ENCODE measurements around the gene OR7A5. TPM values are rescaled to one million over a fixed set of nuclear protein-coding genes. Genes with fewer than 3 reads are reported as not detected.

OR7A5 gene
- total RNA-seq, 1 donor from 2014 or later, result not detected

GRCh38 chr19:14843169-14843568 is 8.2 kb upstream of the OR7A5 start:
- DNase-seq, result no peak
- TF ChIP-seq, protein P1, sequence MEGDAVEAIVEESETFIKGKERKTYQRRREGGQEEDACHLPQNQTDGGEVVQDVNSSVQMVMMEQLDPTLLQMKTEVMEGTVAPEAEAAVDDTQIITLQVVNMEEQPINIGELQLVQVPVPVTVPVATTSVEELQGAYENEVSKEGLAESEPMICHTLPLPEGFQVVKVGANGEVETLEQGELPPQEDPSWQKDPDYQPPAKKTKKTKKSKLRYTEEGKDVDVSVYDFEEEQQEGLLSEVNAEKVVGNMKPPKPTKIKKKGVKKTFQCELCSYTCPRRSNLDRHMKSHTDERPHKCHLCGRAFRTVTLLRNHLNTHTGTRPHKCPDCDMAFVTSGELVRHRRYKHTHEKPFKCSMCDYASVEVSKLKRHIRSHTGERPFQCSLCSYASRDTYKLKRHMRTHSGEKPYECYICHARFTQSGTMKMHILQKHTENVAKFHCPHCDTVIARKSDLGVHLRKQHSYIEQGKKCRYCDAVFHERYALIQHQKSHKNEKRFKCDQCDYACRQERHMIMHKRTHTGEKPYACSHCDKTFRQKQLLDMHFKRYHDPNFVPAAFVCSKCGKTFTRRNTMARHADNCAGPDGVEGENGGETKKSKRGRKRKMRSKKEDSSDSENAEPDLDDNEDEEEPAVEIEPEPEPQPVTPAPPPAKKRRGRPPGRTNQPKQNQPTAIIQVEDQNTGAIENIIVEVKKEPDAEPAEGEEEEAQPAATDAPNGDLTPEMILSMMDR (IDR thresholded peaks at IDR 0.05), result no peak
- peaks cover 7% of the 10 kb centered on the region for H3K27me3 ChIP-seq (ENCODE audit: low read depth)
- no peaks in the 10 kb centered on the region for H3K4me1 ChIP-seq
- no peak overlapping the region for H3K27ac ChIP-seq
- no peaks in the 10 kb centered on the region for H3K9me3 ChIP-seq
- no peak for ATAC-seq
- intact Hi-C loops (cut with DNase I), result no loop called here
- H3K36me3 ChIP-seq, result no peaks in the 10 kb centered on the region
- no peak overlapping the region for H3K4me3 ChIP-seq

- DNase-seq, result no peak
- TF ChIP-seq, protein P1 (IDR thresholded peaks at IDR 0.05), result no peak
- H3K27ac ChIP-seq, result no peak overlapping the region
Measured at GRCh38 chr19:14840206-14840605, 5.2 kb upstream of the OR7A5 start.

DNA sequence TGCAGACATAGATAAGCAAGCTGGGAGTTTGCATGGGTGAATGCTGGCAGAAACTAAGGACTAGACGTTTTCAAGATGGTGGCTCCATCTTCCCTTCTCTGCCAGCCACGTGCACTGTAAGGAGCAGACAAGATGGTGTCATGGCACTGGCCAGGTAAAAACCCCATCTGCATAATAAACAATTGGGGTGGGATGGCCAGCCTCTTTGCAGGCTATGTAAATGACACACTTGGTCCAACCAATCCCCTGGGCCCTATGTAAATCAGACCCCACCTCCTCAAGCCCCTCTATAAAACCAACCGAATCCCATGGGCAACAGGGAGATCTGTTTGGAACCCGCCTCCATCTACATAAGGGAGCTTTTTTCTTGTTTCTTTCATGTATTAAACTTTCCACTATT is 2.4 kb upstream of the OR7A5 start:
- ATAC-seq, result no peak
- intact Hi-C loops (cut with DNase I), result no loop called here

More at GRCh38 chr19:14840206-14840605, 5.2 kb upstream of the OR7A5 start:
- Histone ChIP-seq H3K27me3 (ENCODE audit: low read depth) (peaks cover under 1% of the 10 kb centered on the region), H3K4me3 (no peak overlapping the region), H3K9me3 (no peaks in the 10 kb centered on the region), H3K36me3 (no peaks in the 10 kb centered on the region), H3K4me1 (no peaks in the 10 kb centered on the region)
- intact Hi-C loops (cut with DNase I), result no loop called here
- no peak for ATAC-seq

DNA sequence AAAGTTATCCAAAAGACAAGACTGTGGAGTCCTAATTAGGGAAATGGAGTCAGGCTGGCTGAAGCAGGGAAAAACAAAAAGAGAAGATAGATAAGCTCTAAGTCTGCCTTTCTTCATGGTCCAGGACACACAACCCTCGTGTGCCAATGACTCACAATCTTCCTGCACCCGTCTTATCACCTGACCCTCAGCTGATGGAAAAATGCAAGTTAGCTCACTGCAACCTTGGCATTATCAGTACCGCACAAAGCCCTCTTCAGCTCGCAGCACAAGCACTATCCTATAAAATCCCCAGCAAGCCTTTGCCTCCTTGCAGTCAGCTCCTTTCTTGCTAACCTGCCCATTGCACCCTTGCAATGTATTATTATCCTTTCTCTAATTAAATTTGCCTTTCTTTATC is 4.3 kb downstream of the OR7A5 start:
- H3K9me3 ChIP-seq, result no peaks in the 10 kb centered on the region
- DNase-seq (no peak), ATAC-seq (no peak)
- intact Hi-C loops (cut with DNase I), result no loop called here
- TF ChIP-seq, protein P1 (IDR thresholded peaks at IDR 0.05), result no peak
- H3K4me1 ChIP-seq, result no peaks in the 10 kb centered on the region
- H3K4me3 ChIP-seq, result no peak overlapping the region
- no peak overlapping the region for H3K27ac ChIP-seq
- peaks cover under 1% of the 10 kb centered on the region for H3K27me3 ChIP-seq (ENCODE audit: low read depth)
- H3K36me3 ChIP-seq, result no peaks in the 10 kb centered on the region

More for the DNA sequence above, 2.4 kb upstream of the OR7A5 start:
- Histone ChIP-seq H3K4me3 (no peak overlapping the region), H3K4me1 (no peaks in the 10 kb centered on the region), H3K9me3 (no peaks in the 10 kb centered on the region), H3K36me3 (no peaks in the 10 kb centered on the region), H3K27ac (no peak overlapping the region), H3K27me3 (ENCODE audit: low read depth) (no peaks in the 10 kb centered on the region)
- DNase-seq, result no peak
- TF ChIP-seq, protein P1 (IDR thresholded peaks at IDR 0.05), result no peak

GRCh38 chr19:14826006-14826405 is 9.0 kb downstream of the OR7A5 start:
- H3K27ac ChIP-seq, result no peak overlapping the region
- no peaks in the 10 kb centered on the region for H3K9me3 ChIP-seq
- H3K36me3 ChIP-seq, result no peaks in the 10 kb centered on the region
- intact Hi-C loops (cut with DNase I), result no loop called here
- DNase-seq, result no peak
- no peak for ATAC-seq
- H3K27me3 ChIP-seq (ENCODE audit: low read depth), result peaks cover 14% of the 10 kb centered on the region
- TF ChIP-seq, protein P1 (IDR thresholded peaks at IDR 0.05), result no peak
- H3K4me1 ChIP-seq, result no peaks in the 10 kb centered on the region
- H3K4me3 ChIP-seq, result no peak overlapping the region

DNA sequence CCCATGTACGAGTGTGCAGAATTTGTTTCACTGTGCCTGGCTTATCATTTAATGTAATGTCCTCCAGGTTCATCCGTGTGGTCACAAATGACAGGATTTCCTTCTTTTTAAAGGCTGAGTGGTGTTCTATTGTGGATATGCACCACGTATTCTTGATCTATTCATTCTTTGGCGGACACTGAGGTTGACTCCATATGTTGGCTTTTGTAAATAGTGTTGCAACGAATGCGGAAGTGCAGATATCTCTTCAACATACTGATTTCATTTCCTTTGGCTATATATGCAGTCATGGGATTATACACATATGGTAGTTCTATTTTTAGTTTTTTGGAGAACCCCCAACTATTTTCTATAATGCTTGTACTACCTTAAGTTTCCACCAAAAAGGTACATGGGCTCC is 13.0 kb downstream of the OR7A5 start:
- DNase-seq (no peak), ATAC-seq (no peak)
- no peaks in the 10 kb centered on the region for H3K9me3 ChIP-seq
- peaks cover 14% of the 10 kb centered on the region for H3K27me3 ChIP-seq (ENCODE audit: low read depth)
- intact Hi-C loops (cut with DNase I), result no loop called here
- no peaks in the 10 kb centered on the region for H3K36me3 ChIP-seq
- H3K27ac ChIP-seq, result no peak overlapping the region
- TF ChIP-seq, protein P1 (IDR thresholded peaks at IDR 0.05), result no peak
- no peak overlapping the region for H3K4me3 ChIP-seq
- no peaks in the 10 kb centered on the region for H3K4me1 ChIP-seq

Measured in lower lobe of right lung (tissue), 2 donors.